ENCODE measurements around the gene DDB1. TPM values are rescaled to one million over a fixed set of nuclear protein-coding genes. Genes with fewer than 3 reads are reported as not detected.

Gene DDB1
- total RNA-seq, 1 experiment from 2014 or later, result 250 TPM

Other genes starting within 250 kb of the DDB1 start
- not detected in 2 replicates for gene CD5, start 230.6 kb downstream of the DDB1 start, total RNA-seq (2014; rRNA removed; shearing (Covaris generic); ENCODE audit: low replicate concordance)
- gene VPS37C, start 171.7 kb downstream of the DDB1 start, total RNA-seq (2014; rRNA removed; shearing (Covaris generic); ENCODE audit: low replicate concordance), result 11.3 and 22.9 TPM in 2 replicates
- not detected in 2 replicates for gene PGA3, start 129.6 kb downstream of the DDB1 start, total RNA-seq (2014; rRNA removed; shearing (Covaris generic); ENCODE audit: low replicate concordance)
- gene PGA4, start 110.8 kb downstream of the DDB1 start, total RNA-seq (2014; rRNA removed; shearing (Covaris generic); ENCODE audit: low replicate concordance), result not detected in 2 replicates
- not detected in 2 replicates for gene PGA5, start 91.9 kb downstream of the DDB1 start, total RNA-seq (2014; rRNA removed; shearing (Covaris generic); ENCODE audit: low replicate concordance)
- gene VWCE, start 37.8 kb downstream of the DDB1 start, total RNA-seq (2014; rRNA removed; shearing (Covaris generic); ENCODE audit: low replicate concordance), result not detected in 2 replicates
- 12.9 and 36.0 TPM in 2 replicates for gene TKFC, start 123 bp upstream of the DDB1 start, total RNA-seq (2014; rRNA removed; shearing (Covaris generic); ENCODE audit: low replicate concordance)
- 50.5 and 60.2 TPM in 2 replicates for gene CYB561A3, start 28.8 kb upstream of the DDB1 start, total RNA-seq (2014; rRNA removed; shearing (Covaris generic); ENCODE audit: low replicate concordance)
- 15.0 and 70.0 TPM in 2 replicates for gene TMEM138, start 29.3 kb upstream of the DDB1 start, total RNA-seq (2014; rRNA removed; shearing (Covaris generic); ENCODE audit: low replicate concordance)
- 7.5 and 12.3 TPM in 2 replicates for gene TMEM216, start 59.5 kb upstream of the DDB1 start, total RNA-seq (2014; rRNA removed; shearing (Covaris generic); ENCODE audit: low replicate concordance)
- 26.0 and 40.3 TPM in 2 replicates for gene CPSF7, start 96.9 kb upstream of the DDB1 start, total RNA-seq (2014; rRNA removed; shearing (Covaris generic); ENCODE audit: low replicate concordance)
- 18.2 and 35.5 TPM in 2 replicates for gene SDHAF2, start 97.0 kb upstream of the DDB1 start, total RNA-seq (2014; rRNA removed; shearing (Covaris generic); ENCODE audit: low replicate concordance)
- 1.0 and 1.3 TPM in 2 replicates for gene LRRC10B, start 175.6 kb upstream of the DDB1 start, total RNA-seq (2014; rRNA removed; shearing (Covaris generic); ENCODE audit: low replicate concordance)
- gene SYT7, start 248.0 kb upstream of the DDB1 start, total RNA-seq (2014; rRNA removed; shearing (Covaris generic); ENCODE audit: low replicate concordance), result 3.7 and 9.9 TPM in 2 replicates